ENCODE results near the gene CYYR1. TPM values are rescaled to one million over a fixed set of nuclear protein-coding genes. Genes with fewer than 3 reads are reported as not detected.

The CYYR1 gene
- total and polyA plus RNA-seq, 2 donors (not counting 3 experiments of a cell fraction or from before 2014, with no cell fraction given): 13.2 to 25.7 TPM

DNA sequence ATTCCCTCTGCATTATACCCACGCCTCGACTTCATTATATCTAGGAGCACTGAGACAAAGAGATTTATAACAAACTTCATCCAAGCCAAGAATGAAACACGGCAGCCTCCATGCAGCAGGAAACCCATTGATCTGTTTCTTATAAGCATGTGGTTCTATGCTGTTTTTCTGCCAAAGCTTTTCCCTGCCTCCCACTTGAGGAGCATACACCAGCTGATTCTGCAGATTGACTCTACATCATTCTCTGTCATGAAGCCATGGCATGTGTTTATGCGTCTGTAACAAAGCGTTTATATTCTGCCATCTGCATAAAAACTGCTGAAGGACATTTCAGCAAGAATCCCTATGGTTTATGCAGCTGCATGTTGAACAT is 102.0 kb downstream of the CYYR1 start:
- Histone ChIP-seq H4K20me1 (replicated peaks; ENCODE audit: control insufficient read depth, extremely low read depth, insufficient read depth, low read length) (no peaks in the 10 kb centered on the region), H2AFZ (ENCODE audit: low read depth, low read length) (no peak overlapping the region), H3K36me3 (ENCODE audit: control insufficient read depth in 2 of 2, extremely low read depth in 1 of 2, insufficient read depth in 2 of 2, low read length in 2 of 2) (no peaks in the 10 kb centered on the region), H3K4me1 (ENCODE audit: control insufficient read depth, extremely low read depth, insufficient read depth, low read length) (no peaks in the 10 kb centered on the region), H3K9me3 (replicated peaks; ENCODE audit: control insufficient read depth, insufficient read depth, low read length) (no peaks in the 10 kb centered on the region), H3K9me1 (replicated peaks; ENCODE audit: control insufficient read depth, extremely low read depth, insufficient read depth, low read length) (no peaks in the 10 kb centered on the region), H3K9ac (replicated peaks; ENCODE audit: extremely low read depth, insufficient read depth, low read length) (no peak overlapping the region), H3K27me3 (ENCODE audit: control insufficient read depth in 2 of 2, insufficient read depth in 2 of 2, low read length in 2 of 2) (no peaks in the 10 kb centered on the region), H3K4me2 (ENCODE audit: insufficient read depth, low read length) (no peak overlapping the region), H3K4me3 (replicated peaks in 1 of 3; ENCODE audit: insufficient read depth in 1 of 3, low read depth in 1 of 3, low read length in 3 of 3) (no peak overlapping the region), H3K79me2 (ENCODE audit: control insufficient read depth, insufficient read depth, low read length) (no peaks in the 10 kb centered on the region), H3K27ac (ENCODE audit: insufficient read depth, low read depth, low read length) (no peak overlapping the region)
- no peak for FAIRE-seq
- TF ChIP-seq MYC (IDR thresholded peaks at IDR 0.05; ENCODE audit: low read depth, low read length) (no peak), POLR2AphosphoS5 (IDR thresholded peaks at IDR 0.05; ENCODE audit: insufficient read depth, low read depth, low read length) (no peak), EZH2 (IDR thresholded peaks at IDR 0.05; ENCODE audit: borderline replicate concordance, low read depth, low read length, severe bottlenecking) (no peak), POLR2A (IDR thresholded peaks at IDR 0.05; ENCODE audit: low read depth, low read length) (no peak), GATA2 (IDR thresholded peaks at IDR 0.05; ENCODE audit: insufficient read depth, insufficient read length, low read depth, low read length) (no peak), FOS (IDR thresholded peaks at IDR 0.05; ENCODE audit: borderline replicate concordance, insufficient read depth, low read length) (no peak)
- TF ChIP-seq, protein P1, sequence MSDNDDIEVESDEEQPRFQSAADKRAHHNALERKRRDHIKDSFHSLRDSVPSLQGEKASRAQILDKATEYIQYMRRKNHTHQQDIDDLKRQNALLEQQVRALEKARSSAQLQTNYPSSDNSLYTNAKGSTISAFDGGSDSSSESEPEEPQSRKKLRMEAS (IDR thresholded peaks at IDR 0.05; ENCODE audit: insufficient read depth, insufficient read length): no peak
- TF ChIP-seq, protein P2, sequence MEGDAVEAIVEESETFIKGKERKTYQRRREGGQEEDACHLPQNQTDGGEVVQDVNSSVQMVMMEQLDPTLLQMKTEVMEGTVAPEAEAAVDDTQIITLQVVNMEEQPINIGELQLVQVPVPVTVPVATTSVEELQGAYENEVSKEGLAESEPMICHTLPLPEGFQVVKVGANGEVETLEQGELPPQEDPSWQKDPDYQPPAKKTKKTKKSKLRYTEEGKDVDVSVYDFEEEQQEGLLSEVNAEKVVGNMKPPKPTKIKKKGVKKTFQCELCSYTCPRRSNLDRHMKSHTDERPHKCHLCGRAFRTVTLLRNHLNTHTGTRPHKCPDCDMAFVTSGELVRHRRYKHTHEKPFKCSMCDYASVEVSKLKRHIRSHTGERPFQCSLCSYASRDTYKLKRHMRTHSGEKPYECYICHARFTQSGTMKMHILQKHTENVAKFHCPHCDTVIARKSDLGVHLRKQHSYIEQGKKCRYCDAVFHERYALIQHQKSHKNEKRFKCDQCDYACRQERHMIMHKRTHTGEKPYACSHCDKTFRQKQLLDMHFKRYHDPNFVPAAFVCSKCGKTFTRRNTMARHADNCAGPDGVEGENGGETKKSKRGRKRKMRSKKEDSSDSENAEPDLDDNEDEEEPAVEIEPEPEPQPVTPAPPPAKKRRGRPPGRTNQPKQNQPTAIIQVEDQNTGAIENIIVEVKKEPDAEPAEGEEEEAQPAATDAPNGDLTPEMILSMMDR (IDR thresholded peaks at IDR 0.05; ENCODE audit: extremely low read depth in 1 of 2, insufficient read depth in 1 of 2, low read depth in 1 of 2, low read length in 2 of 2): no peak
- no TSS peak for BruUV-seq (replicated peaks)
- no peak for DNase-seq (ENCODE audit: low read depth, low spot score)
- intact Hi-C loops (cut with micrococcal nuclease) (no loop called here), dilution Hi-C loops (cut with MboI; ENCODE audit: extremely low pct_ligation_motif_present, low sequenced_read_pairs) (no loop called here)
- POLR2A ChIA-PET: no interaction called here
- CTCF ChIA-PET: no interaction called here

Data from endothelial cell of umbilical vein (primary cell).